ENCODE measurements around the gene C16orf89. TPM values are rescaled to one million over a fixed set of nuclear protein-coding genes. Genes with fewer than 3 reads are reported as not detected.
"Not testable (repeated sequence)": the region's sequence is repeated elsewhere in the genome, so short reads cannot be mapped to it uniquely, and the experiment has no call there.

Gene C16orf89
- total RNA-seq, 4 donors from 2014 or later: 6.3 to 39.0 (median 17.8) TPM

DNA sequence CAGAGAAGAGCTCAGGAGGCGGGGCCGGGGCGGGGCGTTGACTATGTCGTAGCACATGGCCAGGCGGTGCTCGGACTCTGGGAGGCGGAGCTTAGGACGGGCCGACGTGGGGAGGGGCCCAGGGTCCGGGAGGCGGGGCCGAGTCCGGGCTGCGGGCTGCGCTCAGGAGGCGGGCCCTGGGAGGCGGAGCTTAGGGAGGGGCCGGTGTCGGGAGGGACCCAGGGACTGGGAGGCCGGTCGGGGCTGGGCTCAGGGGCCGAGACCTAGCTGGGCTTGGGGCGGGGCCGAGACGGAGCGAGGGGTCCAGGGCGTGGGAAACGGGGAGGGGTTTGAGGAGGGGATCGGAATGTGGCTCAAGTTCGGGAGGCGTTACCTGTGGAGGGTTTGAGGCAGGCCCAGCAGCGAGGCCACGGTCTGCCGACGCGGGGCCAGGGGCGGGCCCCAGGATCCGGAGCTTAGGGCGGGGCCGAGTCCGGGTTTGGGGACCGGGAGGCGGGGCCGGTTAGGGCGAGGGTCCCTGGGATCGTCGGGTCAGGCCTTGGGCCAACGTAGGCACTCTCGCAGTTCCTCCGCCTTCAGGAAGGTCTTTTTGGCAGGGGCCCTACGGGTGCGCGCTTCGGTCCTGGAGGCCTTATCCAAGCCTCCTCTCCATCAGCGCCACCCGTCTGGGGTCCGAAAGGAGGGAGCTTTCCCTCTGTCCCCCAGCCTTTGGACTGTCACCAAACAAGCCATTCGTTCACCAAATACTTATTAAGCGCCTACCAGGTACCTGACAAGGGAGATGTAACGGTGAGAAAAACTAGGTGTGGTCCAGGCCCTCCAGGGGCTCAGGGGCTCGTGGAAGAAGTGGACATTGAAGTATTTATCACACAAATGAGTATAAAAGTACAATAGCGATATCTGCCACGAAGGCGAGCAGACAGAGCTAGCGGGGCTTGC lies 32.7 kb upstream of the C16orf89 start:
- H3K36me3 ChIP-seq, H3K27me3 ChIP-seq, H3K9me3 ChIP-seq: not testable (repeated sequence)
- WGBS, 2 donors: 1% methylated on average over 26 to 54 of the region's 67 CpGs
- H3K4me1 ChIP-seq: peaks cover 0 to 17% (median 1%) of the 10 kb centered on the region in 4 donors
- H3K4me3 ChIP-seq: peak overlapping the region; percentile 43 to 84 (median 73)
- peak; percentile 60 for DNase-seq (ENCODE audit: low spot score in 2 of 2)
- TF ChIP-seq POLR2A (IDR thresholded peaks at IDR 0.05): peak in 1 of 2 donors; percentile 27
- peak in 1 of 2 donors; percentile 7 for TF ChIP-seq EP300 (IDR thresholded peaks at IDR 0.05)
- peak overlapping the region; percentile 66 to 89 (median 86) for H3K27ac ChIP-seq

DNA sequence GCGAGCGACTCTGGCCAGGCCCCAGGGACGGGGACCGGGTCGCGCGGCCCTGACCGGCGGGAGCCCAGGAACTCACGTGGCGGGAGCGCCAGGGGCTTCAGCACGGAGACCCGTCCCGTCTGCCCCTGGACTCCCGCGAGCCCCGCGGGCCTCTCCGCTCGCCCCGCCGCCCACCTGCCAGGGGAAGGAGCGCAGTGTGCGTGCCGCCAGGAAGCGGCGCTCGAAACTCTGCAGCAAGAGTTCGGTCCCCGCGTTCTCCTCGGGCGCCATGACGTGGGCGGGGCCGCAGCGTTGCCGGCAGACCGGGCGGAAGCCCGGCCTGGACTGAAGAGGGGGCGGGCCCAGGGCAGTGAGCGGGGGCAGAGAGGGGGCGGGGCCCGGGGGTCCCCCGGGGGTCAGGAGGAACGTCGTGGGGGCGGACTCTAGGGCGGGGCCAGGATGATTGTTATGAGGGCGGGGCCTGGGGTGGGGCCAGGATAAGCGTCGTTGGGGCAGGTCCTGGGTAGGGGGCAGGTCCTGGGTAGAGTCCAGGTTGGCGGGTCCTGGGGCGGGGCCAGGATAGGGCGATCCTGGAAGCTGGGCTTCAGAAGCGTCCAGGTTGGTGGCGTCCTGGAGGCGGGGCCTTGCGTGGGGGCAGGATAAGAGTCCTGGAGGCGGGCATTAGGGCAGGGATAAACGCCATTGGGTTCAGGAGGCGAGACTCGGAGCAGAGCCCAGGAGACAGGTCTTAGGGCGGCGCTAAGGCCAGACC lies 31.9 kb upstream of the C16orf89 start, which contains the start of gene EEF2KMT:
TSS of gene EEF2KMT (minus strand) at position 326 of the 751 bp plus-strand sequence. CDS start at position 270, 56 bp downstream.
- H3K4me3 ChIP-seq: peak within 1 kb of the TSS; percentile 67 to 84 (median 73)
- H3K27me3 ChIP-seq, H3K36me3 ChIP-seq, H3K9me3 ChIP-seq: not testable (repeated sequence)
- WGBS, 2 donors: 0 to 1% methylated on average over 26 to 33 of the region's 67 CpGs
- peaks cover 0 to 17% (median 1%) of the 10 kb centered on the region in 4 donors for H3K4me1 ChIP-seq
- H3K27ac ChIP-seq: peak within 1 kb of the TSS; percentile 74 to 89 (median 86)
- DNase-seq (ENCODE audit: low spot score in 2 of 2): peak; percentile 98 to 99

DNA sequence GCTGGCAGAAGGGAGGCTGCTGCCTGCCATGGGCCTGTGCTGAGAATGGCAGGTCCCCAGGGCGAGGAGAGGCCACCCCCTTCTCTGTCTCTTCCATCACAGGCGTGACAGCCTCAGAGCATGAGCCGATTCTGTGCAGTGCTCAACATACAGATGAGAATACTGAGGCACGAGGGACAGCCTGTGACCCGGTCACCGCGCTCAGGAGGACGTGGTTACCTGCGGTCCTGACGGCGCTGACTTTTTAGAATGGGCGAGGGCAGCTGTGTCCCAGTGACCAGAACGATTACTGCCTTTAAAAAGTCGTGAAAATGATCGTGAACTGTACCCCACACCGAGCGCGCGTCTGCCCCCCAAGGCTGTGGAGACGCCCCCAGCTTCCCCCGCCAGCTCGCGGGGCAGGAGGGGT lies 31.3 kb upstream of the C16orf89 start:
- H3K27me3 ChIP-seq; H3K36me3 ChIP-seq; H3K9me3 ChIP-seq; DNase-seq (ENCODE audit: low spot score in 2 of 2): not testable (repeated sequence)
- peak overlapping the region; percentile 67 to 84 (median 73) for H3K4me3 ChIP-seq
- peaks cover 0 to 17% (median 1%) of the 10 kb centered on the region in 4 donors for H3K4me1 ChIP-seq
- peak overlapping the region; percentile 74 to 87 (median 82) for H3K27ac ChIP-seq
- 1% methylated on average over 23 of the region's 23 CpGs for WGBS, 2 donors

DNA sequence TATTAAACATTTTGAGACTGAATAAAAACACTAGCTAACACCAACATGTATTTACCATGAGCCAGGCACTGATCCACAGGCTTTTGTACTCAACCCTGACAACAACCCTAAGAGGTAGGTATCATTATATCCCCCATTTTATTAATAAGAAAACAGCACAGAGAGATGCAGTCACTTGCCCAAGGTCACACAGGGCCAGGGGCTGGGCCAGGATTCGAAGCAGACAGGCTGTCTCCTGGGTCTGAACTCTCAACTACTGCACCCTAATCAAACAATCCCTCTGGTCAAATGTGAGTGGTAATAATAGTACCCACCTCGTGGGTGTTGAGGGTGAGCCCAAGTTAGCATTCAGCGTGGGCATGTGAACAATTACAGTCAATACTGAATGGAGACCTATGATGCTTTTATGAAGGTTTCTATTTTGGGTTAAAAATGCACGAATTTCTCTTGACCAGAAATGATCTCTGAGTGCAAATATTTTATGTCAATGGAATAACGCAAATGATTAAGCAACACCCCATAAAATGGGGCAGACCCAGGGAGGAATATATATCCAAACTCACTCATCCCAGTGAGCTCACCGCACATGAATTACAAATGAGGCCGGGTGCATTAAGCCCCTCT lies 30.8 kb upstream of the C16orf89 start:
- H3K9me3 ChIP-seq; DNase-seq (ENCODE audit: low spot score in 2 of 2); H3K36me3 ChIP-seq; H3K27me3 ChIP-seq: not testable (repeated sequence)
- peak overlapping the region in 2 of 4 donors; percentile 67 to 71 for H3K4me3 ChIP-seq
- H3K4me1 ChIP-seq: peaks cover 0 to 17% (median 1%) of the 10 kb centered on the region in 4 donors
- WGBS, 2 donors: 22% methylated on average over 7 of the region's 7 CpGs
- H3K27ac ChIP-seq: peak overlapping the region in 2 of 4 donors; percentile 82 to 87

DNA sequence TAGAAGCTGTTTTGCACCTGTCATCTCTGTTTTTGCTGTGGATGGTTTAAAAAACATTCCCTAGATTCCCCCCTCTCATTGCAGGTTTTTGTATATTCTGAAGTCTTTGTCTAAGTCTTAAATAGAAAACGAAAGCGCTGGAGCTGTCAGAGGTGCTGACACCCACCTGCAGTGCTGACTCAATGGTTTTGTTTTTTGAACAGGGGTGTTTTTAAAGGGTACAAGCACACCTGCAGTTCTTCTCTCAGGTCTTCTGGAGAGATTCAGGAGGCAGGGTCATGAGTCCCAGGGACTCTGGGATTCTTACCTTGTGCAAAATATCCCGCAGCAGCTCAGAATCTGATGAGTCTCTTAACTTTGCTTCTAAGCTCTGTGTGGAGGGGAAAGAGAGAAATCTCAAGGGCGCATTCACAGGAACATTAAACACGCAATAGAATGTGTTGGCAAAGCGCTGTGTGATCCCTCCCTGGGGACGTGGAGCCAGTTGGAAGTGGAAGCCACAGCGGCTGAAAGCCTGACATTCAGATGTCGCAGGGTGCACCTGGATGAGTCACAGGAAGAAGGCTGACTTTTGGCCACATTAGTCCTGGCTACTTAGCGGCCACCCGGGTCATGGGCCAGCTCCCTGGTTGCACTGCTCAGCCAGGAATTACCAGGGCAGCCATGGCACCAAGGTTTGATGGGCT lies 29.5 kb upstream of the C16orf89 start:
- H3K36me3 ChIP-seq; H3K27me3 ChIP-seq; H3K9me3 ChIP-seq; DNase-seq (ENCODE audit: low spot score in 2 of 2); H3K27ac ChIP-seq; H3K4me3 ChIP-seq: not testable (repeated sequence)
- WGBS, 2 donors: 76 to 77% methylated on average over 9 of the region's 11 CpGs
- H3K4me1 ChIP-seq: peaks cover 0 to 17% (median 1%) of the 10 kb centered on the region in 4 donors

DNA sequence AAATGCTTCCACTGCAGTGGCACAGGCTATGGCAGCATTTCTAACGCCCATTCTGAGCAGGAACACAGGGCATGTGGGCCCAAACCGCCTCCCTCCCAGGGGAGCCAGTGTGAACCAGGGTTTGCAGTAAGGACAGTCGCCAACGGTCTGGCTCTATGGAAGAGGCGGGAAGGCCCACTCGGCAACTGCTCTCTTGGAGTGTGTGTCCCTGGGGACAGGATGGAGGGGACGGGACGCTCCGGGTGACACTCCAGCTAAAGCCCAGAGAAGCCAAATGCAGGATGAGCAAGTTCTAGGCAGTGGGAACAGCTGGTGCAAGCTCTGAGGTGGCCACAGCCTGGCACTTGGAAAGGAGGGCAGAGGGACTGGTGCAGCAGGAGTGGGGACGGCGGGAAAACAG lies 28.0 kb upstream of the C16orf89 start:
- not testable (repeated sequence) for H3K27me3 ChIP-seq; H3K9me3 ChIP-seq; H3K4me3 ChIP-seq; H3K27ac ChIP-seq; DNase-seq (ENCODE audit: low spot score in 2 of 2)
- 65 to 85% methylated on average over 6 to 10 of the region's 11 CpGs for WGBS, 2 donors
- peaks cover 0 to 13% (median under 1%) of the 10 kb centered on the region in 4 donors for H3K4me1 ChIP-seq
- H3K36me3 ChIP-seq: peaks cover 0 to 21% (median 0%) of the 10 kb centered on the region in 3 donors

DNA sequence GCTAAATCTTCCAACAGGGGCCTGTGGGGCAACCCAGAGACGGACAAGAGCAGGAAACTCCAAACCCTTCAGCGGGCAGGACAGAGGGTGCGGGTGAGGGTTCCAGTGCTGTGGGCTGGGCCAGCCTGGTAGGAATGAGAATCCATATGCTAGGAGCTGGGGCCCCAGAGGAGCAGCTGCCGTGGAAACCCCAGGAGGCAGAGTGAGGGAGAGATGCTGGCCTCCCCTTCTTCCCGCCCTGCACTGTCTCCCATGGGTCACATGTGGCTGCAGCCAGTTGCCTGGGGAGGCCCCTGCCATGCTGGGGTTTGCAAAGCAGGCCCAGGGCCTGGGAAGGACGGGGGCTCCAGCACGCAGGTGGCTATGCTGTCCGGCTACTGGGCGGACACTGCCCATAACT lies 27.3 kb upstream of the C16orf89 start:
- Histone ChIP-seq H3K4me1 (peaks cover 0 to 12% (median 0%) of the 10 kb centered on the region in 4 donors), H3K36me3 (peaks cover 0 to 28% (median 0%) of the 10 kb centered on the region in 3 donors)
- H3K4me3 ChIP-seq; H3K9me3 ChIP-seq; H3K27me3 ChIP-seq; DNase-seq (ENCODE audit: low spot score in 2 of 2); H3K27ac ChIP-seq: not testable (repeated sequence)
- 85 to 95% methylated on average over 8 to 9 of the region's 9 CpGs for WGBS, 2 donors

DNA sequence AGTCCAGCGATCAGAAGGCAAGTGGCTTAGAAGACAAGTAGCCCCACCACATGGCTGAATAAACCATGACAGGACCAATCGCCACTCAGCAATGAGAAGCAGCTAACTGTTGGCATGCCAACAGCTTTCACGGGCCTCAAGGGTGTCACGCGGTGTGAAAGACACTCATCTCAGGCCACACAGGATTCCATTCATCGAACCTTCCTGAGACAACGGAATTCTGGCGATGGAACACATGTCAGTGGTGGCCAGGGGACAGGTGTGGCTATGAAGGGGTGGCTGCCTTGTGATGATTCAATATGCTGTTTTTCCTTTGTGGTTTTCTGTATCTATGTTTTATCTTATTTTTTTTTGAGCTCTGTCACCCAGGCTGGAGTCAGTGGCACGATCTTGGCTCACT lies 24.8 kb upstream of the C16orf89 start:
- H3K9me3 ChIP-seq; H3K4me3 ChIP-seq; H3K27ac ChIP-seq; H3K4me1 ChIP-seq; H3K27me3 ChIP-seq; DNase-seq (ENCODE audit: low spot score in 2 of 2): not testable (repeated sequence)
- H3K36me3 ChIP-seq: peaks cover 0 to 48% (median 0%) of the 10 kb centered on the region in 3 donors
- 82 to 88% methylated on average over 9 of the region's 9 CpGs for WGBS, 2 donors

DNA sequence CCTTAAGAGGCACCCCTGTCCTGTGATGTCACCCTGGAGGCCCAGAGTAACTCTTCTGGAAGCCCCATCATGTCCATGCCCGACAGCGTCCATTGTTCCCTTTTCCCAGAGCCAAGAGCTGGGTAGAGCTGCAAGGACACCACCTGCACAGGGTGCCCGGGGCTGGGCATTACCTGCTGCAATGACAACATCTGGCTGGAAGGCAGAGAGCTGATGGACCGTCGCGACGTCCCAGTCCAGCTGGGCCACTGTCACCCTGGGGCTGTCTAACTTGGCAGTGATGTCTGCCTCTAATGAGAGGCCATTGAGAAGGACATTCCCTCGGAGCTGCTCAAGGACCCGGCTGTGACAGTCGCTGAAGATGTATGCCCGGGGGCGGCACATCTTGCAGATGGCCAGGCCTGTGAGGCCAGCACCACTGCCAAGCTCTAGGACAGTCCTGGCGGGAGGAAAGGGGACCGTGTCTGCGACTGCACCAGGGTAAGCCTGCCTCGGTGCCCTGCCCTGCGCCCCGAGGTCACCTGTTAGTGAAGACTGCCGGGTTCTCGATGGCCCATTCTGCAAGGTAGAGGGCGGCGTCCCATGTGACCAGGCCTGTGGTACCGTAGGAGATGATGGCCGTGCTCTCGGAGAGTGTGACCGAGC lies 24.3 kb upstream of the C16orf89 start:
- H3K4me1 ChIP-seq: not testable (repeated sequence)
- WGBS, 2 donors: 86 to 91% methylated on average over 26 of the region's 26 CpGs

DNA sequence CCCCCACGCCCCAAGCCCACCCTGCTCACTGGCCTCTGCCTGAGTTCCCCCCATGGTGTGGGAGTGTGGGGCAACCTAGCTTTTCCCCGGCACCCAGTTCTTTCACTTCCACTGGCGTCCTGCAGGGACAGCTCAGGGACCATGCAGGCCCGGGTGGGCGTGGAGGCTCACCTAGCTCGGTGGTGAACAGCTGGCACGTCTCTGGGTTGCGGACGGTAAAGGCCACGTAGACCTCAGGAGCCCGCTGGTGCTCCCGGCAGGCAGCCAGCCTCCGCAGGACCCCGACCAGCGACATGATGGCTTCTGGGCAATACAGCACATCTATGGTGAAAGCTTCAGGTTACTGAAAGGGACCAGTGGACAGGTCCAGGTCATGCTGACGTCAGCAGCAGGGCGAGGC lies 23.2 kb upstream of the C16orf89 start:
- not testable (repeated sequence) for H3K27me3 ChIP-seq; H3K9me3 ChIP-seq; H3K4me1 ChIP-seq; DNase-seq (ENCODE audit: low spot score in 2 of 2); H3K27ac ChIP-seq; H3K4me3 ChIP-seq
- whole genome bisulfite sequencing, 2 donors: 85 to 90% methylated on average over 16 to 17 of the region's 17 CpGs
- H3K36me3 ChIP-seq: peaks cover 0 to 64% (median 0%) of the 10 kb centered on the region in 3 donors

More for the DNA sequence above, 24.3 kb upstream of the C16orf89 start:
- H3K4me3 ChIP-seq; DNase-seq (ENCODE audit: low spot score in 2 of 2); H3K27ac ChIP-seq; H3K9me3 ChIP-seq; H3K27me3 ChIP-seq: not testable (repeated sequence)
- H3K36me3 ChIP-seq: peaks cover 0 to 53% (median 0%) of the 10 kb centered on the region in 3 donors

DNA sequence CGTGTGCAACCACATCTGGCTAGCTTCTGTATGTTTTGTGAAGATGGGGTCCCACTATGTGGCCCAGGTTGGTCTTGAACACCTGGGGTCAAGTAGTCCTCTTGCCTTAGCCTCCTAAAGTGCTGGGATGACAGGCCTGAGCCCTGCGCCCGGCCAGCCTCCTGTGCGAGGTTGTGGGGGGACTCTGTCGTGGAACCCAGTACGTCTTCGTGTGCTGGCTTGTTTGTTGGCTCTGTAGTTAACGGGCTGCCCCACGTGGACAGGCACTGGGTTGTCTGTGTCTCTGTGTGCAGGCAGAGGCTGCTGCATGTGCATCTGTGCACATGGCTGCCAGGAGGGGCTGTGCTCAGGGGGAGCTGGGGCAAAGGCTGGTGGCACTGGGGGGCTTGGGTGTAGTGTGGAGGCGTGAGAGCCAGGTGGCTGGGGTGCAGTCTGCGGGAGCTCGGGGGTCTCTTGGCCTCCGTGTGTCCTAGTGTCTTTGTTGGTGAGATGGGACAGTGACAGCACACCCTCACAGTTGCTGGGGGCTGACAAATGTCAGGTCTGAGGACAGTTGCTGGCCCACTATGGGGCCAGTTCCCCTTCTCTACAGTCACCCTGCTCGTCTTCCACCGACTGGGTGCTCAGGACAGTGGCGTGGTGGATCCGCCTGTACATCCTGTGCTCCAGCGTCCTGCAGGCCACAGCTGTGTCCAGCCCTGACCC lies 22.5 kb upstream of the C16orf89 start:
- not testable (repeated sequence) for H3K27me3 ChIP-seq; H3K4me3 ChIP-seq; DNase-seq (ENCODE audit: low spot score in 2 of 2); H3K4me1 ChIP-seq; H3K9me3 ChIP-seq; H3K27ac ChIP-seq
- peaks cover 0 to 71% (median 0%) of the 10 kb centered on the region in 3 donors for H3K36me3 ChIP-seq
- WGBS, 2 donors: 87% methylated on average over 17 to 18 of the region's 18 CpGs
